HG03045 (cell line): Measurements from ENCODE around the gene ITPR1.
"Not testable (repeated sequence)": the region's sequence is repeated elsewhere in the genome, so short reads cannot be mapped to it uniquely, and the experiment has no call there.

Source experiments
- ATAC-seq: cut with Tn5 transposase; IDR thresholded peaks from one replicate; pipeline ENCODE4 v1.9.1; 2021; ENCODE audit warnings: mild to moderate bottlenecking, moderate library complexity; ENCODE audit not compliant: unreplicated experiment

ITPR1 gene

DNA sequence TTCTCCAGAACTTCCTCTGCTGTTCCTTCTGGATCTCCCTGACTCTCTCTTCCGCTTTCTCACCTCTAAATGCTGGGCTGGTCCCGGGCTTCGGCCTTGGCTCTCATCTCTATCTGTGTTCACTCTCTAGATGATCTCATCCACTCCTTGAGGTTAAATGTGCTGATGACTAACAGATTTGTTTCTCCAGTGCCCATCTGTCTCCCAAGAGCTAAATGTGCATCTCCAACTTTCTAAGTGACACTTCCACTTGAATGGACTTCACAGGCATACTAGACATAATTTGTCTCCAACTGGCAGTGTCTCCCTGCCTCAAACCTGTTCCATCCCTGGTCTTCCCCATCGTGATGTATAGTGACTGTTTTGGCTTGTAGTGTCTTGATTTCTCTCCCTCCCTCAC lies 95.3 kb downstream of the ITPR1 start:
- ATAC-seq: no peak

- no peak for ATAC-seq
Measured at GRCh38 chr3:4589475-4590097, 96.4 kb downstream of the ITPR1 start.

GRCh38 chr3:4590849-4591248 lies 97.7 kb downstream of the ITPR1 start:
- ATAC-seq: not testable (repeated sequence)

DNA sequence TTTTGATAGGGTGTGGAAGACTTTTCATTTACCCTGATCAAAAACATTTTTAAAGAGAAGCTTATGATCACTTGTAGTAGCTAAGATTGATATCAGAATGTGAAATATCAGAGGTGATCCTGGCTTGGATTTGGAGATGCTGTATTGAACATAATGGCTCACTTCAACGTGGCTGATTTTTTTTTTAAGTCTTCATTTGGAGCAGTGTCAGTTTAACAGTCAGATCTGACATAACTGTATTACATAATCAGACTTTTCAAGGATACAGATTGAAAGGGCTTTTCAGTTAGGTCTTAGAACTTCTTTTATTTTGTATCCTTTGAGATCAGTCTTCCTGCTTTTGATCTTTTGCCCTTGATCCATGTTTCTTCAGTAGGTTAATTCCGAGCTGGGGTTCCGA lies 98.5 kb downstream of the ITPR1 start:
- ATAC-seq: no peak

GRCh38 chr3:4593014-4593413 lies 99.9 kb downstream of the ITPR1 start:
- no peak for ATAC-seq

DNA sequence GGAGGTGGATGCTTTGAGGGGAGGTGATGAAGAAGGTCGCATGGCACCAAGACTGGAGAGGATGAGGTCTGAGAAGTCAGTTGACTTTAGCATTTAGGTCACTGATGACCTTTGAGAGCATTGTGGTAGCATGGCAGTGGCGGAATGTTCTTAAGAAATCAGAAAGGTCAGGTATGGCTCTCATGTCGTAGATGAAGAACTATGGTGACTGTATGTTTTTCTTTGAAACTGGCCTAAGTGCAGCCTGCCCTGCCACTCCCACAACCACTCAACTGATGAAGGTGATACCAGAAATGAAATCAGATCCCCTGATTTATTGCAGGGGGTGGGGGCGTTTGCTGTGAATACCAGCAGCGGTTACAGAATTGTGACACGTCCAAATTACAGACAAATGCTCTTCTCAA lies 102.6 kb downstream of the ITPR1 start:
- no peak for ATAC-seq

DNA sequence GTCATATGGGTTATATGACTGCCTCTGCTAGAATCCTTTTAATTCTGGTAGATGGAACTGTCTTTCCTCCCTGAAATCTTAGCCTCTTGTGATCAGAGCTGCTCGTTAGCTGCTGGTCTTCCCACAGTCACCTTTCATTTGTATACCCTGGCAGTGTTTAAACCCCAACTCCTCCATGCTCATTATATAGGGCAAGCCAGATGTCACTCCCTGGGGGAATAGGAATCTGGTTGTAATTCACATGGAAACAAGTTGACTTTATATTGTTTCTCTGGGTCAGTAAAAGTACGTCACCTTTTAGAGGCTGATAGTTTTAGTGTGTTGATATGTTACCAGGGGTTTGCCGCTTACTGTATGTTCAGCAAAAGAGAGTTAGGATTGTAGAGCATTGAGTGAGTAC lies 103.5 kb downstream of the ITPR1 start:
- ATAC-seq: no peak

- ATAC-seq: no peak
Measured at GRCh38 chr3:4597208-4597985, 104.2 kb downstream of the ITPR1 start.

GRCh38 chr3:4598232-4598631 lies 105.1 kb downstream of the ITPR1 start:
- not testable (repeated sequence) for ATAC-seq

DNA sequence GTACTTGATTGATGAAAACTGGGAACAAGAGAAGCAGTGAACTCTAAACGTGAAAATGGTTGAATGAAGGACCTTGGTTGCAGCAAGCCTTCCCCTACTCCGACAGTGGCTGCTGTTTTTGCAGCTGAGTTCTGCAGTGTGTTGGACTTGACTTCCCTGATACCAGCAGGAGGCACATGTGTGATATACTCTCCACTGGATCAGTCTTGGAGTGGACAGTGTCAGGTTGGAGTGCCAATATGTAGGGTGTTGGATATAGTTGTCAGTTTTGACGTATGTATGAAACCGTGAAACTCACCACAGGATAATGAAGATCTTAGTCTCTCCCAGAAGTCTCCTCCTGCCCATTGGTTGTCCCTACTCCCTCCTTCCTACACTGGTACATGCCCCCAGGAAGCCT lies 106.5 kb downstream of the ITPR1 start:
- ATAC-seq: no peak

GRCh38 chr3:4600493-4600892 lies 107.3 kb downstream of the ITPR1 start:
- ATAC-seq: no peak

DNA sequence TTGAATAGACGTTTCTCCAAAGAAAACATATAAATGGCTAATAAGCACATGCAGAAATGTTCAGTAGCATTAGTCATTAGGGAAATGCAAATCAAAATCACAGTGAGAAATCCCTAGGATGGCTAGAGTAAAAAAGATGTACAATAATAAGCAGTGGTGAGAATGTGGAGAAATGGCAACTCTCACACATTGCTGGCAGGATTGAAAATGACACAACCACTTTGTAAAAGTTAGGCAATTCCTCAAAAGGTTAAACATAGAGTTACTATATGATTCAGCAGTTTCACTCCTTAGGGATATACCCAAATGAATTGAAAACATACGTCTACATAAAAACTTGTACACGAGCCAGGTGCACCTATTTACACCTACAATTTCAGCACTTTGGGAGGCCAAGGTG lies 108.7 kb downstream of the ITPR1 start:
- ATAC-seq: no peak

DNA sequence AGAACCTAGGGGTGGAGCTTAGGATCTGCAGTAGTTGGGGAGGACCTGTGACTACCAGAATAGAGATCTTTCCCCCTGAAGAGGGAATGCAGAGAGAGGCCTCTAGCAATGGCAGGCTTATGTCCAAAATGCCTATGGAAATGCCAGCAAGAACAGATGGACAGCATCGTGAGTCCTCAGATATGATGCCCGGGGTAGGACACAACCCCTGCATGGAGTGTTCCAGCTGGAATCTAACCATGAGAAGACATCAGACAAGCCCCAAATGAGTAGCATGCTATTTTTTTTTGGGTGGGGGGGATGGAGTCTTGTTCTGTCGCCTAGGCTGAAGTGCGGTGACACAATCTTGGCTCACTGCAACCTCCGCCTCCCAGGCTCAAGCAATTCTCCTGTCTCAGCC lies 111.5 kb downstream of the ITPR1 start:
- no peak for ATAC-seq

GRCh38 chr3:4606911-4607310 lies 113.8 kb downstream of the ITPR1 start:
- no peak for ATAC-seq

- ATAC-seq: no peak
Measured at GRCh38 chr3:4613366-4613765, 120.2 kb downstream of the ITPR1 start.

DNA sequence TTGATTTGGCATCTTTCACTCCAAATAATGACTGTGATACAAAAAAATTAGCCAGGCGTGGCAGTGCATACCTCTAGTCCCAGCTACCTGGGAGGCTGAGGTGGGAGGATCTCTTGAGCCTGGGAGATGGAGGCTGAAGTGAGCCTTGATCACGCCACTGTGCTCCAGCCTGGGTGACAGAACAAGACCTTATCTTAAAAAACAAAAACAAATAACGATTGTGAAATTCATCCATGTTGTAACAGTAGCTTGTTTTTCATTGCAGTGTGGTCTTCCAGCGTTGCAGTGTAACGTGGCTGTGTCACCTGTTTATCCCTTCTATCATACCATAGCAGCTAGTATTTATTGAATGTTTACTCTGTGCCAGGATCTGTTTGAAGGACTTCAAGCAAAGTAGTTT lies 120.9 kb downstream of the ITPR1 start:
- no peak for ATAC-seq

DNA sequence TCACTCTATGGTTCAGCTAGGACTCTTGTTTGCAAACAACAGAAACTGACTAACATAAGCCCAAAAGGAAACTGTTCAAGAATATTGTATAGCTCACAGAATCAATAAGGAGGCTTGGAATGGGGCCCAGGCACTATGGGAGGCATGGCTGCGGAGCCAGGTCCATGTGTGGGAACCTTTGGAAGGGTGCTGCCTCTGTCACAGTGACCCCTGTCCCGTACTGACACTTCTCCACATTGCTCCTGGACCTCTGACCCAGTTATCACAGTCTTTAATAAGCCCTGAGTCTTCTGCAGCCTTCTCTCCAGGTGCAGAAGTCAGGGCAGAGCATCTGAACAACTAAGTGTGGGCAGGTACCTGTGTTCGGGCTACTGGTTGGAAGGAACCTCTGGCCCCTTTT lies 121.8 kb downstream of the ITPR1 start:
- no peak for ATAC-seq

DNA sequence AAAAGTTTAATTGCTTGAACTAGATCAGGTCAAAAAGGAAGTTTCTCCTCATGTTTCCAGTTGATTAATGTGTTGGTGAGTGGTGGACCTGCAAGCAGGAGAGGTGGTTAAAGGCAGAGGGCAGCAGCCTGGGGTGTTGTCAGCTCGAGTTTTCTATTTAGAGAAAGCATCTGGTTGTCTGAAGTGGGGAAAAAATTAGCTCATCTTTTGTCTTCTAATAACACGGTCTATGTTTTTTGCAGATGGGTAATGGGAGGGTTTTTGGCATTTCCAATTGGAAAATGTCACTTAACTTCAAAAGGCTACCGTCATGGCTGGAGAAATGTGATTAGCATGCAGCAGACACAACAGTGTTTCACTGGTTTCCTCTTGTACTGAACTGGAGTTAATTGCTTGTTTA lies 122.6 kb downstream of the ITPR1 start:
- ATAC-seq: no peak

GRCh38 chr3:4623421-4623999 lies 130.4 kb downstream of the ITPR1 start:
- ATAC-seq: no peak

DNA sequence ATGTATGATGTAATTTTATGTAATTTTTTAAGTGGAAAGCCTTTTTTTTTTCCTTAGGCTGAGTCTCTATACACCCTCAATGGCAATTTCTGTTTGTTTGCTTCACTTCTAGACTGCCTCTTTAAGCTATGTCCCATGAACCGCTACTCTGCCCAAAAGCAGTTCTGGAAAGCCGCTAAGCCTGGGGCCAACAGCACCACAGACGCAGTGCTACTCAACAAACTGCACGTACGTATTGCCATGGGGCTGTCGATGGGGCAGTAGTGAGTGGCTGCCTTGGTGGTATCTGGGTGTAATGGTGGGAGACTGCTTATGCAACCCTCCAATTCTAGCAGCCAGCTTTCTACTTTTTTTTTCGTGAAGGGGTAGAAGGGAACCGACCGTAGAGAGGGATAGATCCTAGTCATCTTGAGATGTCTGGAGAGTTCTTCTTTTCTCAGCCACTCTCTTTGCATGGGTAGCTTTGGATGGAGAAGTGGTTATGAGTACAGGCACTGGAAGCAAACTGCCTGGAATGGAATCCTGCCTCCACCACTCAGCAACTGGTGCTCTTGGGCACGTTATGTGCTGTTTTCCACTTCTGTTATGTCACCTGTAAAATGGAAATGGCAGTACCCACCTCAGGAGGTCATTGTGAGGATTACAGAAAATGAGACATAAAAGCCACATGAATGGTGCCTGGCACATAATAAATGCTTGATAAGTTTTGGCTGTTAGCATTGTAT lies 134.7 kb downstream of the ITPR1 start:
- ATAC-seq: no peak

DNA sequence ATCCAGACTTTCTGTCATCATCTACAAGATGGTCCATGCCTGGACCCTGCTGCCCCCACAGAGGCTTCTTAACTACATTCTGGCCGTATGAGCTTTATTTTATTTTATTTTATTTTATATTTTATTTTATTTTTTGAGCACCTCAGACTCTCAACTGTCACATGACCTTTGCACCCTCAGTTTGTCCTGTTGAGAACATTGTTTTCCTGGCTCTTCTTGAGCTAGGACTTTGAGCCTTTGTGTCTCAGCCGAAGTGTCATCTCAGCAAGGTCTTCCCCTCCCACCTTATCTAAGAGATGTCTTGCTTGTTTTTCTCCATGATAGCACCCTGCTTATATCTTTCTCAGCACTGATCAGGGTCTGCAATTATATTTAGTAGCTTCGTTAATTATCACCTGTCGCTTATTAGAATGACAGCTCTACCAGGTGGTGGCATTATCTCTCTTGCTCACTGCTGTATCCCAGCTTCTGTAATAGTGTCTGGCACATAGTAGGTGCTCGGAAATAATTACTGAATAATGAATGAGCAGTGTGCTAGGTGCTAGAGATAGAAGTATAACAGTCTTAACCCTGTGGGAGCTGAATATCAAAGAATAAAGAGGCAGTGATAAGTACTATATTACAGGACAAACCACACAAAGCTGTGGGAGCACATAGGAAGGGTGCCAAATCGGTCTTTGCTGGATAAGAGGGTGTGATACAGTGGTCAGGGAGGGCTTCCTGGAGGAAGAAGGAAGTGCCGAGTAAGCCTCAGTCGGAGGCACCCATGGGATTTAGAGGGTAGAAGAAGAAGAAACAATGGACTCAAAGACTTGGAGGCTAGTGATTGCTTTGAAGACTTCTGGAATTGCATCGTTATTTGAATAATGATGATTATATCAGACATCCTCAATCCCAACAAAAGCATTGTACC lies 136.2 kb downstream of the ITPR1 start:
- ATAC-seq: no peak
